Tibial artery (tissue), 4 donors: ENCODE measurements around the gene HOXA3.
A peak's percentile ranks its signal among the peaks of the same experiment; 100 is the strongest.

Experiments used
- DNase-seq, 2 donors: peaks; one replicate each; pipeline ENCODE4 v3.0.0-alpha.2; 2019
- H3K27ac ChIP-seq, 2 donors: fragments of 200-600 bp; sonication (generic) in 1 of 2; 1 replicate in 1 of 2; 2 replicates in 1 of 2; pipeline ENCODE4 v1.5.1; 2018 to 2019; ENCODE audit warnings: mild to moderate bottlenecking in 1 of 2
- H3K27me3 ChIP-seq, 2 donors: fragments of 200-600 bp; sonication (generic) in 1 of 2; one replicate each; pipeline versions ENCODE4 v1.5.1 to v1.6.0; 2016 to 2019
- H3K36me3 ChIP-seq, 3 donors: fragments of 200-600 bp; sonication (generic) in 2 of 3; one replicate each; pipeline ENCODE4 v1.5.1; 2016 to 2019; ENCODE audit warnings: mild to moderate bottlenecking in 2 of 3
- H3K4me1 ChIP-seq, 4 donors: fragments of 200-600 bp; sonication (generic) in 2 of 4; 1 replicate in 3 of 4; 2 replicates in 1 of 4; pipeline ENCODE4 v1.5.1; 2016 to 2019
- H3K4me3 ChIP-seq, 2 donors: fragments of 200-600 bp; sonication (generic) in 1 of 2; 1 replicate in 1 of 2; 2 replicates in 1 of 2; pipeline ENCODE4 v1.5.1; 2018 to 2019; ENCODE audit warnings: mild to moderate bottlenecking in 2 of 2
- H3K9me3 ChIP-seq, 3 donors: fragments of 200-600 bp; sonication (generic) in 1 of 3; one replicate each; pipeline ENCODE4 v1.5.1; 2016 to 2019
- intact Hi-C: fragments of 100-400 bp; cut with DNase I; formaldehyde crosslinking; loops from one replicate; pipeline ENCODE4 v1.15.0; 2023; ENCODE audit warnings: low total_unique reads
- TF ChIP-seq, protein P1 (sequence below), 2 experiments: fragments of 200-600 bp in 1 of 2; fragments of 450-650 bp in 1 of 2; IDR thresholded peaks; one replicate each; pipeline ENCODE4 v1.5.1; 2017 to 2019; ENCODE audit warnings: antibody characterized with exemption in 2 of 2, mild to moderate bottlenecking in 1 of 2, moderate library complexity in 1 of 2

HOXA3 gene

GRCh38 chr7:27180431-27181420, 28.3 kb upstream of the HOXA3 start:
- DNase-seq, result peak; percentile 24 to 61
- TF ChIP-seq, protein P1, sequence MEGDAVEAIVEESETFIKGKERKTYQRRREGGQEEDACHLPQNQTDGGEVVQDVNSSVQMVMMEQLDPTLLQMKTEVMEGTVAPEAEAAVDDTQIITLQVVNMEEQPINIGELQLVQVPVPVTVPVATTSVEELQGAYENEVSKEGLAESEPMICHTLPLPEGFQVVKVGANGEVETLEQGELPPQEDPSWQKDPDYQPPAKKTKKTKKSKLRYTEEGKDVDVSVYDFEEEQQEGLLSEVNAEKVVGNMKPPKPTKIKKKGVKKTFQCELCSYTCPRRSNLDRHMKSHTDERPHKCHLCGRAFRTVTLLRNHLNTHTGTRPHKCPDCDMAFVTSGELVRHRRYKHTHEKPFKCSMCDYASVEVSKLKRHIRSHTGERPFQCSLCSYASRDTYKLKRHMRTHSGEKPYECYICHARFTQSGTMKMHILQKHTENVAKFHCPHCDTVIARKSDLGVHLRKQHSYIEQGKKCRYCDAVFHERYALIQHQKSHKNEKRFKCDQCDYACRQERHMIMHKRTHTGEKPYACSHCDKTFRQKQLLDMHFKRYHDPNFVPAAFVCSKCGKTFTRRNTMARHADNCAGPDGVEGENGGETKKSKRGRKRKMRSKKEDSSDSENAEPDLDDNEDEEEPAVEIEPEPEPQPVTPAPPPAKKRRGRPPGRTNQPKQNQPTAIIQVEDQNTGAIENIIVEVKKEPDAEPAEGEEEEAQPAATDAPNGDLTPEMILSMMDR (IDR thresholded peaks at IDR 0.05), result no peak

DNA sequence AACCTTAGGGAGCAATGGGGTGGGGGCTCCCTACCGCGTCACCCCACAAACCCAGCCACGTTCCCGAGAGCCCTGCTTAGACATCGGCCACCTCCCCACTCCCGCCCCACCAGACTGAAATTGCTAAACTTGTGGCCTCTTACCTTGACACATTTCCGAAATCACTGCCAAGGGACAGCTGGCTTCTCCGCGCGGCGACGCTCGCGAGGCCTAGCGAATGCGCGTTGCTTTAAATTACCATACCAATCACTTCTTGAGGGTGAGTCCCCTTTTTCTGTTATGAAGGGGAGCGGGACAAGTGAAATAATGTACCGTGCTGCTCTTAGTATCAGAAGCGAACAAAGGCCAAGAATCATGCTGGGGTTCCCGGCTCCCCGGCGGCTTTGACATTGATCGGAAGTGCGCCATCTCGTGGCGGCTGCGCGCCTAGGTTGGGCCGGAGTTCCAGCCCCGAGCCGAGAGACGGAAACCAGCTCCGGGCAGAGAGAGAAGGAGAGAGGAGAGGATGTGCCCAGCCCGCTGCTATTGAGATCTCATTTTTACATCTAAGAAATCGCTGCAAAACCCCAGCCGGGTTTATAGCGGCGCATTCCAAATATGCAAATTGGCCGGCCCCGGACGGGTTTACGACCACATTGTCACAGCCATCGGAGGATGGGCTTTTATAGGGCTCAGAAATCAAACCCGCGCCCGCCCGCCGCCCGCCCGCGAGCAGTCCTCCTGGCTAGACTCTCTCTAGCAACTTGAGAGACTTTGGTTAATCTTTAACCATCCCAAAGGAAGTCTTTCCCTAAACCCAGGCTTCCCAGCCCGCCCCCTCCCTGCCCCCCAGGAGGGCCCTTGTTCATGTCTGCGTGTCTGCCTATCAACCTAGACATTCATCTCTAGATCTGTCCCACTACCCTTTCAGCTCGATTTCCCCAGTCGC, 27.4 kb upstream of the HOXA3 start:
- Histone ChIP-seq H3K4me3 (peak overlapping the region; percentile 39 to 45), H3K36me3 (no peaks in the 10 kb centered on the region), H3K9me3 (no peaks in the 10 kb centered on the region), H3K4me1 (peaks cover 0 to 54% (median 26%) of the 10 kb centered on the region in 4 donors), H3K27me3 (peaks cover 0 to 56% of the 10 kb centered on the region in 2 donors), H3K27ac (peak overlapping the region; percentile 96 to 97)
- DNase-seq, result peak; percentile 74 to 89
- TF ChIP-seq, protein P1 (IDR thresholded peaks at IDR 0.05), result peak; percentile 73 to 93
- intact Hi-C loops, result no loop called here

More at GRCh38 chr7:27180431-27181420, 28.3 kb upstream of the HOXA3 start:
- Histone ChIP-seq H3K36me3 (no peaks in the 10 kb centered on the region), H3K9me3 (no peaks in the 10 kb centered on the region), H3K27me3 (peaks cover 0 to 65% of the 10 kb centered on the region in 2 donors), H3K4me1 (peaks cover 0 to 45% (median 28%) of the 10 kb centered on the region in 4 donors), H3K4me3 (no peak overlapping the region), H3K27ac (peak overlapping the region in 1 of 2 donors; percentile 96)
- intact Hi-C loops, result no loop called here

DNA sequence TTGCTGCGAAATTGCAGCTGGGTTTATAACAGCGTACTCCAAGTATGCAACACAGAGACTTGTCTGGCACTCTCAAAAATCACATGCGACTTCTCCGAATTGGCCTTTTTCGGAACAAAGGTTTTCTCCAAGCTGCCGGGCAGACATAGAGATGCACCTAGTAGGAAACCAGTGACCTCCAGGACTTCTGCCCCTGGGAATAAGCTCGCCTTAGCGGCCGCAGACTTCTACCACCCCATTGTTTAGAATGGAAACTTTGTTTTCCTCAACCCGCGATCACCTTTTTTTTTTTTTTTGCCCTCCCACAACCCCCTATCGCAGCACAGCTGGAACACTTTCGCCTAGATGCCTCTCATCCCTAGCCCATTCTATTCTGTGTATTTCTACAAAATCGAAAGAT, 26.6 kb upstream of the HOXA3 start:
- Histone ChIP-seq H3K36me3 (no peaks in the 10 kb centered on the region), H3K27me3 (peaks cover 0 to 48% of the 10 kb centered on the region in 2 donors), H3K27ac (peak overlapping the region; percentile 96 to 97), H3K4me3 (peak overlapping the region; percentile 39 to 45), H3K9me3 (no peaks in the 10 kb centered on the region), H3K4me1 (peaks cover 0 to 53% (median 22%) of the 10 kb centered on the region in 4 donors)
- DNase-seq, result peak; percentile 22 to 64
- intact Hi-C loops, result no loop called here
- TF ChIP-seq, protein P1 (IDR thresholded peaks at IDR 0.05), result no peak

GRCh38 chr7:27178366-27178765, 26.0 kb upstream of the HOXA3 start:
- no peaks in the 10 kb centered on the region for H3K9me3 ChIP-seq
- H3K4me1 ChIP-seq, result peaks cover 0 to 46% (median 17%) of the 10 kb centered on the region in 4 donors
- peak overlapping the region in 1 of 2 donors; percentile 45 for H3K4me3 ChIP-seq
- peak overlapping the region; percentile 96 to 97 for H3K27ac ChIP-seq
- intact Hi-C loops, result no loop called here
- peak; percentile 53 to 71 for DNase-seq
- H3K27me3 ChIP-seq, result peaks cover 0 to 42% of the 10 kb centered on the region in 2 donors
- no peaks in the 10 kb centered on the region for H3K36me3 ChIP-seq
- TF ChIP-seq, protein P1 (IDR thresholded peaks at IDR 0.05), result no peak

DNA sequence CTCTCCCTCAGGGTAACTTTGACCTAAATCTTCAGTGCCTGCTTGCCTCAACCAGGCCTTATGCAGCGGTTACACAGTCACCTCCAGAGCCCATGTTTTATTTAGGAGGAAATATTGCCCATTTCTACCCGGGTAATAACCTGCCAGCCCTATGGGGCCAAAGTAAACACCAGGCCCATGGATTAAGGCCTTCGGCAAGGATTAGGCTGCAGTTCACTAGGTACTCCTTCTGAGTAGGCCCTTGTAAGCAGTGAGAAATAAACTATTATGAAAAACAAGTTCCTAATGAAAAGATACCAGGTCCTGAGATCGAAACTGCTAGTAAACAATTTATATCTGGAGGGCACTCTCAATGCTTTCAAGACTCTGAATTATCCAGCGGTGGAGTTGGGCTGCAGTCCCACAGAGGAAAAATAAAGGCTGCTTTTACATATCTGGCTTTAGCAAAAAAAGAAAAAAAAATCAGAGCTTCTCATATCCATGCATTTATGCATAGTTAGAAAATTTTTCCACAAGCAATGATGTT, 25.5 kb upstream of the HOXA3 start:
- Histone ChIP-seq H3K4me3 (peak overlapping the region; percentile 19 to 45), H3K27me3 (peaks cover 0 to 37% of the 10 kb centered on the region in 2 donors), H3K36me3 (no peaks in the 10 kb centered on the region), H3K4me1 (peaks cover 0 to 41% (median 13%) of the 10 kb centered on the region in 4 donors), H3K27ac (peak overlapping the region; percentile 96 to 97), H3K9me3 (no peaks in the 10 kb centered on the region)
- intact Hi-C loops, result no loop called here
- TF ChIP-seq, protein P1 (IDR thresholded peaks at IDR 0.05), result no peak
- DNase-seq, result peak; percentile 9 to 61
